ENCODE measurements around the gene ESAM.

Gene ESAM

GRCh38 chr11:124724979-124725718, 36.9 kb downstream of the ESAM start:
- DNase-seq: no peak

- DNase-seq: no peak
Observed at GRCh38 chr11:124722176-124722575, 39.9 kb downstream of the ESAM start.

GRCh38 chr11:124719534-124719933, 42.6 kb downstream of the ESAM start:
- no peak for DNase-seq

GRCh38 chr11:124718801-124719200, 43.3 kb downstream of the ESAM start:
- no peak for DNase-seq

- DNase-seq: no peak
Observed at GRCh38 chr11:124717786-124718651, 44.1 kb downstream of the ESAM start.

- no peak for DNase-seq
Observed at GRCh38 chr11:124717421-124717785, 44.7 kb downstream of the ESAM start.

GRCh38 chr11:124716591-124716990, 45.5 kb downstream of the ESAM start:
- DNase-seq: no peak

GRCh38 chr11:124712392-124712791, 49.7 kb downstream of the ESAM start:
- DNase-seq: no peak

- DNase-seq: no peak
Observed at GRCh38 chr11:124707829-124708228, 54.3 kb downstream of the ESAM start.

Data from stimulated activated CD4-positive, alpha-beta T cell treated with anti-CD3 and anti-CD28 coated beads, Interleukin-2, amount 100 ng/mL, for 48 hours (primary cell).